ENCODE results near the gene KIFC1.

Gene KIFC1

GRCh38 chr6:33412140-33413009, 20.8 kb downstream of the KIFC1 start:
- no peak for DNase-seq

DNA sequence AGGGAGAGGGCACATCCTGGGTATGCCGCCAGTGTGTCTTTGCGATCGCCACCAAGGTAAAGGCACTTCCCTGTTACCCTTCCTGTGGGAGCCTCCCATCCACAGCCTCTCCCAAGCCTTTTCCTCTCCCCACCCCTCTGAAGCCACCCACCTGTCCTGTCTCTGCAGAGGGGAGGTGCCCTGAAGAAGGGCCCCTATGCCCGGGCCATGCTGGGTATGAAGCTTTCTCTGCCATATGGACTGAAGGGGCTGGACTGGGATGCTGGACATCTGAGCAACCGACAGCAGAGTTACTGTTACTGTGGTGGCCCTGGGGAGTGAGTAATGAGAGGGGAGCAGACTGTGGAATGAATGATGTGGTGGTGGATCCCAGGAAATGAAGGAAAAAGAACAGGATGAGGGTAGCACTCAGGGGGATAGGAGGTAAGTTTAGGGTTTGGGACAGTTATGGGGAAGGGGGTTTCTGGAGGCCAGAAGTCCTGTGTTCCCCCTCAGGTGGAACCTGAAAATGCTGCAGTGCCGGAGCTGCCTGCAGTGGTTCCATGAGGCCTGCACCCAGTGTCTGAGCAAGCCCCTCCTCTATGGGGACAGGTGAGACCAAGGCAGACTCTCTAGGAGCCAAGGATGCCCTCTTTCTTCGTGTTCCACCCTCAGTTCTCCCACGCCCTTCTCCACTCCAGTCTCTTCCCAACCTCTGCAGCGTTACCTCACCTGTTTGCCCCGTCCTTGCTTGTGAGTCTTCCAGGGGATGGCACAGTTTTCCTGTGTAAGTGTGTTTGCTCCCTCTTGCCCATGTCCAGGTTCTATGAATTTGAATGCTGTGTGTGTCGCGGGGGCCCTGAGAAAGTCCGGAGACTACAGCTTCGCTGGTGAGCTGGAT, 21.9 kb downstream of the KIFC1 start:
- no peak for DNase-seq

GRCh38 chr6:33414592-33415271, 23.1 kb downstream of the KIFC1 start:
- peak; percentile 20 for DNase-seq

DNA sequence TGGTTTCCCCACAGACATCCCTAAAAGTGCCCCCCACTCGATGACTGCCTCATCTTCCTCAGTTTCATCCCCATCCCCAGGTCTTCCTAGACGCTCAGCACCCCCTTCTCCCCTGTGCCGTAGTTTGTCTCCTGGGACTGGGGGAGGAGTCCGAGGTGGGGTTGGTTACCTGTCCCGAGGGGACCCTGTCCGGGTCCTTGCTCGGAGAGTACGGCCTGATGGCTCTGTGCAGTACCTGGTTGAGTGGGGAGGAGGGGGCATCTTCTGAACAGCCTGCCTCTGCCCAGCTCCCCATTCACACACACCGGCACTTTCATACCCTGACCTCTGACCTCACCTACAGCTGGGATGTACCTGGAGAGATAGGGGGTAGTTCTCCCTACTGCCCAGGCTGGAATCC, 24.2 kb downstream of the KIFC1 start:
- no peak for DNase-seq

DNA sequence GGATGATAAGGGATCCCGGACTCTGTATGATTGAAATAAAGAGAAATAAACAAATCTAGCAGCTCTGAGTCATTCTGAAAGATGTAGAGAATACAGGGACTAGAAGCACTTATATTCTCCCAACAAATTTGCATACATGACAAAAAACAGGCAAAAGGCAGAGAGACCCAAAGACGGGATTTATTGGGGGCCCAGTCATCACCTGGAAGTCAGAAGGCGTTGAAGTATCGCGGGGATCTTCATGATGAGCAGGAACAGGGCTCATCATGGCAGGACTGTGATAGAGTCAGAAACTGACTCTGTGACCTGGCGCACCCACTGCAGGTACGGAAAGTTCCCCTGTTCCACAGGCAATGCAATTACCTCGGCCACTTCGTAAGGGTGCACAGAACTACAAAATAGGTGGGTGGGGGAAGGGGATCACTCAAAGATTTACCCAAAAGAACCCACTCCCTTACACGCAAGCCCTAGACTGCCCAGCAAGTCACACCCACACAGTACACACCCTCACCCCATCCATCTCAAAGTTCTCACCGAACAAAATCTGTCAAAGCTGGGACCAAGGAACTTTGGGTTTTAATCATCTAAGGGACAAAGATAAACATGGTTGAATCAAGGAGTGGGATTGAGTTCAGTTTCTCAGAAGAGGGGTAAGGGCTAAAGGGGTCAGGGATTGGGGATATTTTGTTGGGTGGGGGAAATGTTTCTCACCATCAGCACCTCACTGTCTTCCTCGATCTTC, 24.9 kb downstream of the KIFC1 start:
- DNase-seq: no peak

- peak; percentile 66 for DNase-seq
Measured at GRCh38 chr6:33417128-33417902, 25.7 kb downstream of the KIFC1 start.

- DNase-seq: peak; percentile 100
Measured at GRCh38 chr6:33417903-33418689, 26.5 kb downstream of the KIFC1 start, which contains the start of gene CUTA. Gene CUTA, minus strand, starts transcription at chr6:33418107. Its CDS starts 107 bp downstream, at chr6:33418000.

DNA sequence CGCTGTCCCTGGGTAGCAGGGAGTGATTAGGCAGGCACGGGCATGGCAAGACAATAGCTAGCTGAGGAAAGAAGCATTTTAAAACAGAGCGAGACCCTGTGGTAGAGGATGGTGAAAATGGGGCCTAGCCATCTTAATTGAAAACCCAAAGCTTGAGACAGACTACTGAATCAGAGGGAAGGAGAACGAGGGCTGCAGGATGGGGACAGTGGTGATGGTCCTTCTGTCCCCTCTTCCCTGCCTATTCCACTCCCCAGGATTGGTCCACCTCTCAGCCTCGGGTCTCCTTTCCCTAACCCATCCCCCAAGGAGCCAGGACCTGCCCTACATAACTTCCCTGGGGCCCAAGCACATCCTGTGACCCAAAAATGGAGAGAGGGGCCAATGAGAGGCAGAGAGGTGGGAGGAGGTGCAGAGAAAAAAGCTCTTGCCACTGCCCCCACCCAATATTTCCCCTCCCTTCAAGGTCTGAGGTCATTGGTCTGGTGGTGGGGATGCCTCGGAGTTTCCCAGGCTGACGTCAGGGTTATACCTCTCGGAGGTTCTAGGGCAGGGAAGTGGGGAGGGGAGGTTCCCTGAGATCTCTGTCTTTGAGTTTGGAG, 27.2 kb downstream of the KIFC1 start:
- DNase-seq: peak; percentile 60

- DNase-seq: peak; percentile 89
Measured at GRCh38 chr6:33419580-33420490, 28.2 kb downstream of the KIFC1 start, which contains the start of gene SYNGAP1. Gene SYNGAP1, plus strand, starts transcription at chr6:33420065. Its CDS starts 200 bp downstream, at chr6:33420265.

- DNase-seq: peak; percentile 69
Measured at GRCh38 chr6:33420491-33421343, 29.1 kb downstream of the KIFC1 start.

- no peak for DNase-seq
Measured at GRCh38 chr6:33421344-33421643, 29.7 kb downstream of the KIFC1 start.

DNA sequence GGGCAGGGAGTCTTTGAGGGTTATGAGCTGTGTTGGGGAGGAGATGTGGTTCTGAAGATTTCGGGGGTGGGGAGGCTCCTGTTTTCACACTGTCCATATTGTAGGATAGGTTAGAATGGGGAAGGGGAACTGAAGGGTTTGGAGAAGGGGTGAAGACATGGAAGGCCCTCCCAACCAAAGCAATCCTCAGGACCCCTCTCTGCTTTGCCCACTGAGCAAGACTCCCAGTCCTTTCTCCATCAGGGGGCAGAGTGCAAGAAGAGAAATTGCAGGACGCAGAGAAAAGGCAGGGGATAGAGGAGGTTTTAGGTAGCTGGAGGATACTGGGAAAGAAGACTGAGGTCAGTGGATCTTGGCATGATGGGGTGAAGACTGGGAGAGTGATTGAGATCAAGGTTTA, 32.2 kb downstream of the KIFC1 start:
- DNase-seq: no peak

GRCh38 chr6:33424855-33425667, 33.4 kb downstream of the KIFC1 start:
- DNase-seq: no peak

GRCh38 chr6:33425668-33426577, 34.3 kb downstream of the KIFC1 start:
- DNase-seq: peak; percentile 96

DNA sequence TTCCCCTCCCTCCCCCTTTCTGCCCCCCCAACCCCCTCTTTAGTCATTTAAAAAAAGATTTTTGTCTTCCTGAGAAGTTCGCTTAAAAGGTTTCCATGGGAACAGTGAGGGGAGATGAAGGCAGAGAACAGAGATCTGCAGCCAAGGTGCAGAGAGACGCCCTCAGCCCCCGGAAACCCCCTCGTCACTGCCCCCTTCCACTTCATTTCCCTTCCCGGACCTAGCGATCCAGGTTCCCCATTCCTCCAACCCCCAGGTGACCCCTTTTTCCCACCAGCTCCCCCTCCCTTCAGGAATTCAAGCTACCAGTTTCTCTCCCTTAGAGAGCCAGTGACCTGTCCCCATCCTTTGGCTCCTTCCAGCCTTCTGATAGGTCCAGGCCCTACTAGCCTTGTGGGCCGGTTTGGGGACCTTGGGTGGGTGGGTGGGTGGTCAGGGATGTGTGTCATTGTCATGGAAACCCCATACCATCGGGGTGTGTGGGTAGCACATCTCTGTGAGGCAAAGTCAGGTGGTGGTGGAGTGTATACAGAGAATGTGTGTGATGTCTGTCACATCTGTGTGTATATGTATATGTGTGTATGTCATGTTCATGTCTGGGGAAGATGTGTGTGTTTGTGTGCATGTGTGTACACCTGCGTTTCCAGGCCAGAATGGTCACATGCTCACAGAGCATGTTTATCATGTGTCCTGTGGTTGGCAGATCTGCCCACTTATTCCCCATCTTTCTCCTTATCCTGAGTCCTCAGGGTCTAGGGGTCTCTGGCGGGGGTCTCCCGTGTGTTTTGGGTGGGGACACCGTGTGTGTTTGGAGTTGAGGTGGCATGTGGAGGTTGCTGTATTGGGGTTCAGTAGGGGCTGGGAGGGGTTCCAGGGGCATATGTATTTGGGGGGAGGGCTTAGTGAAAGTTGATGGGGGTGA, 35.2 kb downstream of the KIFC1 start:
- peak; percentile 43 for DNase-seq

Measured in NCI-H69 (cell line).